ENCODE results near the gene NXNL1.
A peak's percentile ranks its signal among the peaks of the same experiment; 100 is the strongest.

Gene NXNL1

GRCh38 chr19:17419621-17420474, 40.9 kb downstream of the NXNL1 start, which contains the start of gene MVB12A (continued):
- no peak for TF ChIP-seq ZNF449 (tag by site-specific recombination; IDR thresholded peaks at IDR 0.05)
- TF ChIP-seq ZNF112 (tag by site-specific recombination; IDR thresholded peaks at IDR 0.05), result no peak
- no peak for TF ChIP-seq ZIC2 (tag by site-specific recombination; IDR thresholded peaks at IDR 0.05)
- TF ChIP-seq ZNF501 (tag by site-specific recombination; IDR thresholded peaks at IDR 0.05), result no peak; the same call in 1 of the 2 replicates
- TF ChIP-seq KLF8 (tag by site-specific recombination; IDR thresholded peaks at IDR 0.05), result peak; percentile 40; the same call in 1 of the 2 replicates
- TF ChIP-seq ZNF423 (tag by site-specific recombination; IDR thresholded peaks at IDR 0.05), result no peak
- TF ChIP-seq ZNF169 (tag by site-specific recombination; IDR thresholded peaks at IDR 0.05), result no peak
- no peak for TF ChIP-seq ZNF114 (tag by site-specific recombination; IDR thresholded peaks at IDR 0.05)
- no peak for TF ChIP-seq ZNF654 (tag by site-specific recombination; IDR thresholded peaks at IDR 0.05; ENCODE audit: low read depth)
- TF ChIP-seq, protein P1, sequence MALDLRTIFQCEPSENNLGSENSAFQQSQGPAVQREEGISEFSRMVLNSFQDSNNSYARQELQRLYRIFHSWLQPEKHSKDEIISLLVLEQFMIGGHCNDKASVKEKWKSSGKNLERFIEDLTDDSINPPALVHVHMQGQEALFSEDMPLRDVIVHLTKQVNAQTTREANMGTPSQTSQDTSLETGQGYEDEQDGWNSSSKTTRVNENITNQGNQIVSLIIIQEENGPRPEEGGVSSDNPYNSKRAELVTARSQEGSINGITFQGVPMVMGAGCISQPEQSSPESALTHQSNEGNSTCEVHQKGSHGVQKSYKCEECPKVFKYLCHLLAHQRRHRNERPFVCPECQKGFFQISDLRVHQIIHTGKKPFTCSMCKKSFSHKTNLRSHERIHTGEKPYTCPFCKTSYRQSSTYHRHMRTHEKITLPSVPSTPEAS (tag by site-specific recombination; IDR thresholded peaks at IDR 0.05), result no peak
- TF ChIP-seq, protein P2, sequence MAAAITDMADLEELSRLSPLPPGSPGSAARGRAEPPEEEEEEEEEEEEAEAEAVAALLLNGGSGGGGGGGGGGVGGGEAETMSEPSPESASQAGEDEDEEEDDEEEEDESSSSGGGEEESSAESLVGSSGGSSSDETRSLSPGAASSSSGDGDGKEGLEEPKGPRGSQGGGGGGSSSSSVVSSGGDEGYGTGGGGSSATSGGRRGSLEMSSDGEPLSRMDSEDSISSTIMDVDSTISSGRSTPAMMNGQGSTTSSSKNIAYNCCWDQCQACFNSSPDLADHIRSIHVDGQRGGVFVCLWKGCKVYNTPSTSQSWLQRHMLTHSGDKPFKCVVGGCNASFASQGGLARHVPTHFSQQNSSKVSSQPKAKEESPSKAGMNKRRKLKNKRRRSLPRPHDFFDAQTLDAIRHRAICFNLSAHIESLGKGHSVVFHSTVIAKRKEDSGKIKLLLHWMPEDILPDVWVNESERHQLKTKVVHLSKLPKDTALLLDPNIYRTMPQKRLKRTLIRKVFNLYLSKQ (tag by site-specific recombination; IDR thresholded peaks at IDR 0.05; ENCODE audit: borderline replicate concordance), result no peak
- TF ChIP-seq ZNF239 (tag by site-specific recombination; IDR thresholded peaks at IDR 0.05), result no peak
- no peak for TF ChIP-seq ZNF132 (tag by site-specific recombination; IDR thresholded peaks at IDR 0.05; ENCODE audit: borderline replicate concordance)
- peak; percentile 59 for TF ChIP-seq ZNF335 (tag by site-specific recombination; conservative IDR thresholded peaks at IDR 0.05)
- no peak for TF ChIP-seq ZBTB48 (tag by site-specific recombination; IDR thresholded peaks at IDR 0.05)
- TF ChIP-seq ZFHX2 (tag by site-specific recombination; conservative IDR thresholded peaks at IDR 0.05), result peak; percentile 73
- peak; percentile 39; the same call in 1 of the 2 replicates for TF ChIP-seq ZBTB20 (tag by site-specific recombination; IDR thresholded peaks at IDR 0.05)
- TF ChIP-seq ZBTB1 (tag by site-specific recombination; IDR thresholded peaks at IDR 0.05), result no peak
- TF ChIP-seq ZNF223 (tag by site-specific recombination; IDR thresholded peaks at IDR 0.05), result no peak
- no peak for TF ChIP-seq ZNF214 (tag by site-specific recombination; IDR thresholded peaks at IDR 0.05; ENCODE audit: borderline replicate concordance)
- peak; percentile 4; the same call in 1 of the 2 replicates for TF ChIP-seq ZNF664 (tag by site-specific recombination; IDR thresholded peaks at IDR 0.05)

DNA sequence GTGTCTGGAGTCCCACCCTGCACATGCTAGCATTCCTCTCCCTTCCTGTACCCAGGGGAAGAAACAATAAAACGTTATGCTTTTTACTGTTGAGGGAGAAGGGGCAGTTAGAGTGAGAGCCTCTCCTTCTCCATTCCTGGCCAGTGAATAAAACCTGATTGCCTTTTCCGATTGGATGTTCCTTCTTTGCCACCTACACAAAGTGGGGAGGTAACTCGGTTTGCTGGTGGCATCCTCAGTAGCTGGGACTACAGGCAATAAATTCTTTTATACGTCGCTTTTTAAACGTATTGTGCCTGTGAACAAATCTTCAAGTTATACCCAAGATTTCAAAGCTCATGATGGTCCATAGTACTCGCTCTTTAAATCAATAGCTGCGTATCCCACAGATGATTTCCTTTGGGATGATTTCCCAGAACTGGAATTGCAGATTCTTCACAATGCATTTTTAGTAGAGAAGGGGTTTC, 41.5 kb downstream of the NXNL1 start:
- POLR2A ChIA-PET, result interaction anchor here (0.6 to 1.6 kb wide), 21 partner anchors 8 to 440 kb away, joined by 3 to 12 read pairs (median 5); partner anchors contain the start of genes BST2, PGLS, RPL18A and SLC27A1
- Histone ChIP-seq H3K4me3 (ENCODE audit: low read depth, low read length) (peak overlapping the region; percentile 48), H3K36me3 (ENCODE audit: control insufficient read depth in 2 of 2, insufficient read depth in 1 of 2, low read length in 2 of 2) (peaks cover 4 to 6% of the 10 kb centered on the region in 2 experiments; a peak in 2 of 3 replicates), H3K4me1 (ENCODE audit: control insufficient read depth, insufficient read depth, low read length) (no peaks in the 10 kb centered on the region; the same call in 1 of the 2 replicates), H3K27ac (ENCODE audit: extremely low read depth, low read depth, low read length) (peak overlapping the region; percentile 37), H3K9me3 (ENCODE audit: control insufficient read depth, insufficient read depth, low read depth, low read length) (no peaks in the 10 kb centered on the region)
- CTCF ChIA-PET, result interaction anchor here (0.6 to 1.2 kb wide), 6 partner anchors 18 to 909 kb away, joined by 3 to 7 read pairs (median 4); no protein-coding TSS in a partner anchor
- TF ChIP-seq ZSCAN30 (tag by site-specific recombination; IDR thresholded peaks at IDR 0.05) (peak; percentile 82; the same call in 1 of the 2 replicates), KLF1 (tag by site-specific recombination; IDR thresholded peaks at IDR 0.05) (0 out of 2 replicates have a peak, but pooled peaks have one; percentile 33), ZNF280D (tag by site-specific recombination; IDR thresholded peaks at IDR 0.05) (no peak), PRDM4 (tag by site-specific recombination; IDR thresholded peaks at IDR 0.05) (0 out of 2 replicates have a peak, but pooled peaks have one; percentile 10), KLF9 (tag by site-specific recombination; IDR thresholded peaks at IDR 0.05; ENCODE audit: low read depth) (peak; percentile 18; the same call in 1 of the 2 replicates)

Measured in HEK293 (cell line).